T-cell (primary cell): ENCODE measurements around the gene CDC42BPB. TPM values are rescaled to one million over a fixed set of nuclear protein-coding genes. Genes with fewer than 3 reads are reported as not detected.
A peak's percentile ranks its signal among the peaks of the same experiment; 100 is the strongest.

Source experiments
- ATAC-seq, 4 experiments: fragments of 200-7000 bp in 3 of 4; fragments of 150-1000 bp in 1 of 4; cut with Tn5 transposase; replicated peaks in 1 of 4; 1 replicate in 3 of 4; 2 replicates in 1 of 4; pipeline ENCODE4 v1.10.0; 2021; ENCODE audit warnings: moderate library complexity in 3 of 4, mild to moderate bottlenecking in 2 of 4, moderate number of reproducible peaks in 1 of 4
- CTCF ChIA-PET, 2 donors: fragments of 300-600 bp; sonication (Branson Sonifier 250); formaldehyde crosslinking; loops; one replicate each; lab custom pipeline; 2022; ENCODE audit warnings: antibody characterized with exemption in 2 of 2; lab: Charles Lee
- POLR2A ChIA-PET, 2 donors: fragments of 300-600 bp; sonication (Branson Sonifier 250); formaldehyde crosslinking; loops; one replicate each; lab custom pipeline; 2022; ENCODE audit warnings: antibody characterized with exemption in 2 of 2; lab: Charles Lee
- DNase-seq, 35 experiments: peaks; one replicate each; pipeline versions ENCODE4 v3.0.0 to v3.0.0-alpha.2; 2013 to 2023
- H3K27ac ChIP-seq: one replicate; pipeline ENCODE4 v1.5.1; 2013; ENCODE audit warnings: low read length
- H3K27me3 ChIP-seq, 2 experiments: replicated peaks in 1 of 2; 1 replicate in 1 of 2; 2 replicates in 1 of 2; pipeline versions ENCODE4 v1.6.1 to v1.7.0; 2013; ENCODE audit warnings: low read length in 1 of 2, mixed read lengths in 1 of 2; ENCODE audit not compliant: control insufficient read depth in 2 of 2, insufficient read depth in 2 of 2; ENCODE audit errors: extremely low read depth in 1 of 2
- H3K36me3 ChIP-seq, 2 donors: 1 replicate in 1 of 2; 2 replicates in 1 of 2; pipeline versions ENCODE4 v1.6.1 to v1.7.0; 2013; ENCODE audit warnings: low read length in 1 of 2; ENCODE audit not compliant: control insufficient read depth in 2 of 2, insufficient read depth in 1 of 2; ENCODE audit errors: extremely low read depth in 1 of 2
- H3K4me1 ChIP-seq, 2 experiments: 1 replicate in 1 of 2; 2 replicates in 1 of 2; pipeline versions ENCODE4 v1.6.1 to v1.7.0; 2013; ENCODE audit warnings: low read length in 2 of 2, mixed read lengths in 1 of 2; ENCODE audit not compliant: insufficient read depth in 2 of 2, control insufficient read depth in 1 of 2; ENCODE audit errors: extremely low read depth in 1 of 2
- H3K4me3 ChIP-seq, 2 donors: 1 replicate in 1 of 2; 2 replicates in 1 of 2; pipeline versions ENCODE4 v1.5.1 to v1.7.0; 2013; ENCODE audit warnings: mild to moderate bottlenecking in 2 of 2, low read length in 1 of 2, moderate library complexity in 1 of 2; ENCODE audit not compliant: control insufficient read depth in 1 of 2; ENCODE audit errors: extremely low read depth in 1 of 2
- H3K9me3 ChIP-seq: 2 replicates; pipeline ENCODE4 v1.7.0; 2013
- H3K27ac Mint-ChIP-seq, 2 donors: one replicate each; pipeline ENCODE4 v1.8.0; 2020 to 2021; ENCODE audit warnings: mild to moderate bottlenecking in 2 of 2, mixed read lengths in 2 of 2
- H3K27me3 Mint-ChIP-seq, 2 donors: one replicate each; pipeline ENCODE4 v1.8.0; 2021 to 2022; ENCODE audit warnings: mixed read lengths in 2 of 2
- H3K36me3 Mint-ChIP-seq: one replicate; pipeline ENCODE4 v1.8.0; 2021; ENCODE audit warnings: mixed read lengths
- H3K4me1 Mint-ChIP-seq, 3 donors: one replicate each; pipeline ENCODE4 v1.8.0; 2020 to 2022; ENCODE audit warnings: mixed read lengths in 3 of 3, mild to moderate bottlenecking in 1 of 3
- H3K4me3 Mint-ChIP-seq, 3 donors: one replicate each; pipeline ENCODE4 v1.8.0; 2020 to 2022; ENCODE audit warnings: mild to moderate bottlenecking in 3 of 3, mixed read lengths in 3 of 3, moderate library complexity in 3 of 3
- H3K9me3 Mint-ChIP-seq, 3 donors: one replicate each; pipeline ENCODE4 v1.8.0; 2020 to 2022; ENCODE audit warnings: mixed read lengths in 3 of 3
- WGBS: methylation state at CpG from one replicate; pipeline ENCODE4 v1.1.5; 2013; ENCODE audit warnings: missing lambda C conversion rate; ENCODE audit not compliant: insufficient coverage; 5-methylcytosine and 5-hydroxymethylcytosine counted together
- total RNA-seq, 35 experiments: library from RNA in 6 of 35; stranded (reverse) in 6 of 35; fragments of 120-200 nt in 1 of 35; gene quantifications; one replicate each; pipeline versions ENCODE4 v1.2.1 to v1.2.4 and lab custom pipeline; 2013 to 2026

The CDC42BPB gene
- total RNA-seq, 5 donors from 2014 or later (not counting 1 experiment from before 2014, with no cell fraction given): 5.3 to 17.5 (median 11.2) TPM

DNA sequence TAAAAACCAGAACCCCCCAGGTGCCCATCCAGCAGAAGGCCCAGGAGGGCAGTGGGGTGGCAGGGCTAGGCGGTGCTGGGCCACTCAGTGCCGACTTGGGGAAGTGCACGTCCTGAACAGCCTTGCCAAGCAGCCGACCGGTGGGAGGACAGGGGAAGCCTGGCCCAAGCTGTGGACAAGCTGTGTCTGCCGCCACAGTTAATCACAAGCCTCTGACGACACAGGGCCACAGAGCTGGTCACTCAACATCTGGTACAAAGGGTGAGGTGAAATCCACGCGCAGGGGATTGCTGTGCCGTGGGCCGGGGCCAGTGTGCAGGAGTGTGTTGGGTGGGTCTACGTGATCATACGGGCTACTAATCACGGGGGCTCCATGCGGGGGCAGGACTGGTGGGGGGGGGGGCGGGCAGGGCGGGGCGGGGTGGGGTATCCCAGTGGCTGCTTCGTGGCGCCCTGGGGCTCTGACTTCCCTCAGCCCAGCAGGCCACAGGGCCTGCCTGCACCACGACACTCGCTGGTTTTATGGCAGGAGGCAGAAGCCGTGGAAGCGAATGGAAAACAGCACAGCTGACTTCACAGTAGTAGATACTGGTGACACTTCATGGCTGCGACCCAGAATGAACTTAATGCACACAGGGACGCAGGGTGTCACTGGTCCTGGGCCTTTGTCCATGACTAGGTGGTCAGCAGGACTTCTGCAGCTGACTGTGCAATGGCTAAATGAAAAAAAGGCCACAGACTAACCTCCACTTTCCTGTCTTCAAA is 124.7 kb downstream of the CDC42BPB start:
- CTCF ChIA-PET: no interaction called here
- no peak overlapping the region for H3K27ac Mint-ChIP-seq
- DNase-seq (no peak), ATAC-seq (no peak)
- Histone ChIP-seq H3K36me3 (no peaks in the 10 kb centered on the region), H3K9me3 (no peaks in the 10 kb centered on the region), H3K27ac (no peak overlapping the region), H3K4me1 (peaks cover 2 to 28% of the 10 kb centered on the region in 2 experiments), H3K27me3 (peaks cover 0 to 41% of the 10 kb centered on the region in 2 experiments), H3K4me3 (no peak overlapping the region)
- no peaks in the 10 kb centered on the region for H3K36me3 Mint-ChIP-seq
- WGBS: 94% methylated on average over 13 of the region's 26 CpGs
- POLR2A ChIA-PET: no interaction called here
- no peak overlapping the region for H3K4me3 Mint-ChIP-seq
- no peaks in the 10 kb centered on the region for H3K9me3 Mint-ChIP-seq
- H3K27me3 Mint-ChIP-seq: peaks cover 0 to 9% of the 10 kb centered on the region in 2 donors
- H3K4me1 Mint-ChIP-seq: peaks cover 0 to 7% (median 3%) of the 10 kb centered on the region in 3 donors

DNA sequence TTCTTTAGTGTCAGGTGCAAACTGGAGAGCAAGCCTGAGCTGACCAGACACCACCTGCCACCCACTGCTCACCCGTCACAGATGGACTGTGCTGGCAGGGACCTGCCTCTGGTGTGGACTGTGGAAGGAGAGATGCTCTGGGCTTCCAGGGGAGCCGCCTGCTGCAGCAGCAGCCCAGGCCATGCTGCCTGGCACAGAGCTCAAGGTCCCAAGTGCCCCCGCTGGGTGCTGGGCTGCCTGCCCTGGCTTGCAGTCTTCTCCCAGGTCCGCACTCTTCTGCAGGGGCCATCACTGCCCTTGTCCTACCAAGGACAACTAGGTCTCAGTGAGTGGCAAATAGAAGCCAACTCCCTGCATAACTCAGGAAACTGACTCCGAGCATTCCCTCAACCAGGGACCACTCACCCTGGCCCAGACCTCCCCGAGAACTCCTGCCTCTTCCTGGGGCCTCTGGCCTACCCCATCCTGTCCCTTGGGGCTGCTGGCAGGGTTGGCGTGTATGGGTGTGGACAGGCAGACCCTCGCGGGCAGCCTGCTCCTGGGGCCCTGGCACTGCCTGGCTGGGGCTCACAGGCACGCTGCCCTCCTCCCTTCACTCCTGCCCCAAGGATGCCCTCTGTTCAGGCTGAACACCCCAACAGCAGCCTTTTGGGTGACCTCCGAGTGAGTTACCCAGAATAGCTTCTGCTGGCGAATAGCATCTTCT is 125.6 kb downstream of the CDC42BPB start:
- Mint-ChIP-seq H3K27me3 (peaks cover 0 to 13% of the 10 kb centered on the region in 2 donors), H3K9me3 (no peaks in the 10 kb centered on the region), H3K27ac (no peak overlapping the region), H3K4me3 (peak overlapping the region in 1 of 3 donors; percentile 37), H3K4me1 (peaks cover 3 to 13% (median 5%) of the 10 kb centered on the region in 3 donors), H3K36me3 (no peaks in the 10 kb centered on the region)
- ChIA-PET POLR2A (no interaction called here), CTCF (no interaction called here)
- Histone ChIP-seq H3K27me3 (peaks cover 0 to 47% of the 10 kb centered on the region in 2 experiments), H3K4me1 (peaks cover 2 to 33% of the 10 kb centered on the region in 2 experiments), H3K9me3 (no peaks in the 10 kb centered on the region), H3K36me3 (no peaks in the 10 kb centered on the region), H3K4me3 (no peak overlapping the region), H3K27ac (no peak overlapping the region)
- ATAC-seq (no peak), DNase-seq (no peak)
- WGBS: 89% methylated on average over 9 of the region's 12 CpGs

DNA sequence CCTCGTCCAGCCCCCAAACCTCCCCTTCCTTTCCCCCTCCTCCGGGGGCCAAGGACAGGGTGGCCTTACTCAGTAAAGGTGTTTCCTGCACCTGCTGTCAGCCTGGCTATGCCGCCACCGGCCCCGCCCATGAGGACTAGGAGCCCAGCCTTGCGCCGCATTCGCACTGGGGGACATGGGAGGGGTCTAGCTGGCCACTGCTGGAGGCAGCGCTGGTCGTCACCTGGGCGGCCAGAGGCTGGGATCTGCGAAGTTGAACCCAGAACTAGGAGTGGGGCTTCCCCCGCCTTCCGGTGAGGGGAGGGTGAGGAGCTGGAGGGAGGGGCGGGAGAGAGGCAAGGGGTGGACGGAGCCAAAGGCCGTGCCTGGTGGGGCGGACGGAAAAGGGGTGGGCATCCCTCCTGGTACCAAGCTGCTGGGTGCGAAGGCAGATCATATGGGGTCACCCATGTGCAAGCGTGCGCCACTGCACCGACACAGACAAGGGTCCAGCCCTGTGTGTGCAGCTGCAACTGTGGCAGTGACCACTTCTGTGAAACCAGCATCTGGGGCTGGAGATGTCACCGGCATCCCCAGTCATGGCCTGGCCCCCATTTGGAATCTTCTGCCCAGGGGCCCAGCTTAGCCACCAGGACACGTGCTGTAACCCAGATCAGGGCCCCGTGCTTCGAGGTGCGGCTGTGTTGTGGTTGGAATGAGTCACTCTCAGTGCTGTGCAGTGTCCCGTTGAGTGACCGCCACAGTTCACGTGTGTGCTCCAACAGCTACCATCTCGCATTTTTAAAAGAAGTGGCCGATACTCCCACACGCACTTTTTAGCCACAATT is 126.4 kb downstream of the CDC42BPB start:
- ChIA-PET CTCF (no interaction called here), POLR2A (no interaction called here)
- Histone ChIP-seq H3K27ac (no peak overlapping the region), H3K36me3 (no peaks in the 10 kb centered on the region), H3K27me3 (peaks cover 0 to 54% of the 10 kb centered on the region in 2 experiments), H3K9me3 (no peaks in the 10 kb centered on the region), H3K4me3 (no peak overlapping the region), H3K4me1 (peaks cover 2 to 33% of the 10 kb centered on the region in 2 experiments)
- peaks cover 2 to 17% of the 10 kb centered on the region in 2 donors for H3K27me3 Mint-ChIP-seq
- H3K27ac Mint-ChIP-seq: no peak overlapping the region
- peak overlapping the region in 2 of 3 donors; percentile 21 to 37 for H3K4me3 Mint-ChIP-seq
- no peak for DNase-seq
- no peak for ATAC-seq
- H3K36me3 Mint-ChIP-seq: no peaks in the 10 kb centered on the region
- WGBS: 82% methylated on average over 32 of the region's 34 CpGs
- H3K4me1 Mint-ChIP-seq: peaks cover 5 to 16% (median 5%) of the 10 kb centered on the region in 3 donors
- no peaks in the 10 kb centered on the region for H3K9me3 Mint-ChIP-seq

- no peak overlapping the region for H3K27ac ChIP-seq
- peaks cover 2 to 33% of the 10 kb centered on the region in 2 experiments for H3K4me1 ChIP-seq
- DNase-seq (peak in 2 of 35 experiments; percentile 22 to 30), ATAC-seq (no peak)
- WGBS: 16% methylated on average over 62 of the region's 74 CpGs
- H3K4me1 Mint-ChIP-seq: peaks cover 5 to 18% (median 7%) of the 10 kb centered on the region in 3 donors
- H3K9me3 Mint-ChIP-seq: no peaks in the 10 kb centered on the region
- no peaks in the 10 kb centered on the region for H3K36me3 Mint-ChIP-seq
- H3K4me3 Mint-ChIP-seq: peak overlapping the region in 1 of 3 donors; percentile 53
- no peak overlapping the region for H3K27ac Mint-ChIP-seq
- ChIA-PET CTCF (no interaction called here), POLR2A (no interaction called here)
- no peak overlapping the region for H3K4me3 ChIP-seq
- peaks cover 7 to 22% of the 10 kb centered on the region in 2 donors for H3K27me3 Mint-ChIP-seq
- H3K9me3 ChIP-seq: no peaks in the 10 kb centered on the region
- H3K27me3 ChIP-seq: peaks cover 0 to 61% of the 10 kb centered on the region in 2 experiments
- H3K36me3 ChIP-seq: no peaks in the 10 kb centered on the region
Observed at GRCh38 chr14:102930138-102930752, 127.1 kb downstream of the CDC42BPB start.

DNA sequence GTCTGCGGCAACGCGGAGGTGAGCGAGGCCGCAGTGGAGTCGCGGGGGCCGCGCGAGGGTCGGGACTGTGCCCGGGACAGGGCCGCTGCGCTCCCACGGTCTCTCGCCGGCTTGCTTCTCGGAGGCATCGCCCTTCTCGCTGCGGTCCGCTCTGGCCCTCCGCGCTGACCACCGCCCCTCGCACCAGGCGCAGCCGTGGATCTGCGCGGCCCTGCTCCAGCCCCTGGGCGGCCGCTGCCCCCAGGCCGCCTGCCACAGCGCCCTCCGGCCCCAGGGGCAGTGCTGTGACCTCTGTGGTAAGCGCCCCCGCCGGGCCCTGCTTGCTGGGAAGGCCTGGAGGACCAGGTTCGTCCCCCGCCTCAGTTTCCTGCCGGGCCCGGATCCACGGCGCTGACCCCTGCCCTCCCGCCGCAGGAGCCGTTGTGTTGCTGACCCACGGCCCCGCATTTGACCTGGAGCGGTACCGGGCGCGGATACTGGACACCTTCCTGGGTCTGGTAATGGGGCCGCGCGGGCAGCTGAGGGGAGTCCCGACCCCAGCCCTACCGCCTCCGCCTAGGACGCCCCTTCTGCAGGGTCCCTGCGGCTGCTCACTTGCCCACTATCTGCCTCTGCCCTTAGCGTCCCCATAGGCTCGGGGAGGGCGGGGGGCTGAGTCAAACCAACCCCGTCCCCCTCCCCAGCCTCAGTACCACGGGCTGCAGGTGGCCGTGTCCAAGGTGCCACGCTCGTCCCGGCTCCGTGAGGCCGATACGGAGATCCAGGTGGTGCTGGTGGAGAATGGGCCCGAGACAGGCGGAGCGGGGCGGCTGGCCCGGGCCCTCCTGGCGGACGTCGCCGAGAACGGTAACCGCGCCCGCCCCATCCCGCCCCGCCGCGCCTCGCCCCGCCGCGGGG is 127.9 kb downstream of the CDC42BPB start:
- Mint-ChIP-seq H3K9me3 (no peaks in the 10 kb centered on the region), H3K27me3 (peaks cover 7 to 23% of the 10 kb centered on the region in 2 donors), H3K27ac (no peak overlapping the region), H3K36me3 (no peaks in the 10 kb centered on the region), H3K4me3 (peak overlapping the region; percentile 28 to 70 (median 49)), H3K4me1 (peaks cover 6 to 18% (median 11%) of the 10 kb centered on the region in 3 donors)
- H3K4me3 ChIP-seq: peak overlapping the region; percentile 27 to 55
- no peaks in the 10 kb centered on the region for H3K36me3 ChIP-seq
- no peaks in the 10 kb centered on the region for H3K9me3 ChIP-seq
- H3K27me3 ChIP-seq: peaks cover 0 to 68% of the 10 kb centered on the region in 2 experiments
- ChIA-PET CTCF (no interaction called here), POLR2A (no interaction called here)
- H3K4me1 ChIP-seq: peaks cover 2 to 38% of the 10 kb centered on the region in 2 experiments
- peak in 1 of 4 experiments; percentile 6 for ATAC-seq
- no peak for DNase-seq
- WGBS: 10% methylated on average over 84 of the region's 94 CpGs
- no peak overlapping the region for H3K27ac ChIP-seq
